IgD-negative memory B cell (primary cell): ENCODE measurements around the gene KCNK7. TPM values are rescaled to one million over a fixed set of nuclear protein-coding genes. Genes with fewer than 3 reads are reported as not detected.
A peak's percentile ranks its signal among the peaks of the same experiment; 100 is the strongest.

Experiments used
- H3K27ac Mint-ChIP-seq, 3 donors: one replicate each; pipeline ENCODE4 v1.8.0; 2020 to 2022; ENCODE audit warnings: mild to moderate bottlenecking in 3 of 3, mixed read lengths in 3 of 3, moderate library complexity in 1 of 3
- H3K27me3 Mint-ChIP-seq: one replicate; pipeline ENCODE4 v1.8.0; 2021; ENCODE audit warnings: mixed read lengths
- H3K36me3 Mint-ChIP-seq: one replicate; pipeline ENCODE4 v1.8.0; 2020; ENCODE audit warnings: mild to moderate bottlenecking, mixed read lengths
- H3K4me1 Mint-ChIP-seq, 3 donors: one replicate each; pipeline ENCODE4 v1.8.0; 2020 to 2022; ENCODE audit warnings: mixed read lengths in 3 of 3, mild to moderate bottlenecking in 1 of 3
- H3K4me3 Mint-ChIP-seq, 4 donors: one replicate each; pipeline ENCODE4 v1.8.0; 2020 to 2022; ENCODE audit warnings: mild to moderate bottlenecking in 4 of 4, mixed read lengths in 4 of 4, moderate library complexity in 3 of 4
- H3K9me3 Mint-ChIP-seq, 3 donors: one replicate each; pipeline ENCODE4 v1.8.0; 2020 to 2021; ENCODE audit warnings: mixed read lengths in 3 of 3, mild to moderate bottlenecking in 1 of 3
- polyA plus RNA-seq: library from polyadenylated mRNA; unstranded; fragments of 300-500 nt; fragmentation: Illumina TruSeq; gene quantifications from one replicate; pipeline ENCODE4 v1.2.3, GENCODE V29; 2021

Gene KCNK7
- polyA plus RNA-seq, 1 donor from 2014 or later, result not detected

GRCh38 chr11:65578667-65579066, 16.9 kb downstream of the KCNK7 start:
- H3K27me3 Mint-ChIP-seq, result peaks cover 2% of the 10 kb centered on the region
- H3K36me3 Mint-ChIP-seq, result no peaks in the 10 kb centered on the region
- H3K4me3 Mint-ChIP-seq, result peak overlapping the region in 3 of 4 donors; percentile 45 to 97 (median 68)
- H3K4me1 Mint-ChIP-seq, result peaks cover 10 to 32% (median 18%) of the 10 kb centered on the region in 3 donors
- peak overlapping the region; percentile 92 to 99 (median 97) for H3K27ac Mint-ChIP-seq
- no peaks in the 10 kb centered on the region for H3K9me3 Mint-ChIP-seq

- peak overlapping the region; percentile 92 to 99 (median 97) for H3K27ac Mint-ChIP-seq
- H3K4me3 Mint-ChIP-seq, result peak overlapping the region; percentile 68 to 97 (median 89)
- H3K9me3 Mint-ChIP-seq, result no peaks in the 10 kb centered on the region
- H3K36me3 Mint-ChIP-seq, result no peaks in the 10 kb centered on the region
- peaks cover 2% of the 10 kb centered on the region for H3K27me3 Mint-ChIP-seq
- peaks cover 10 to 33% (median 18%) of the 10 kb centered on the region in 3 donors for H3K4me1 Mint-ChIP-seq
These were observed 17.5 kb downstream of the KCNK7 start for GRCh38 chr11:65578134-65578533.

GRCh38 chr11:65577756-65578109, 17.9 kb downstream of the KCNK7 start:
- H3K27ac Mint-ChIP-seq, result peak overlapping the region; percentile 92 to 99 (median 97)
- H3K4me3 Mint-ChIP-seq, result peak overlapping the region; percentile 86 to 97 (median 94)
- H3K9me3 Mint-ChIP-seq, result no peaks in the 10 kb centered on the region
- peaks cover 12 to 31% (median 18%) of the 10 kb centered on the region in 3 donors for H3K4me1 Mint-ChIP-seq
- no peaks in the 10 kb centered on the region for H3K36me3 Mint-ChIP-seq
- H3K27me3 Mint-ChIP-seq, result peaks cover 2% of the 10 kb centered on the region

GRCh38 chr11:65576867-65577755, 18.5 kb downstream of the KCNK7 start:
- Mint-ChIP-seq H3K27ac (peak overlapping the region; percentile 92 to 99 (median 97)), H3K4me1 (peaks cover 13 to 29% (median 19%) of the 10 kb centered on the region in 3 donors), H3K27me3 (peaks cover 2% of the 10 kb centered on the region), H3K36me3 (no peaks in the 10 kb centered on the region), H3K4me3 (peak overlapping the region; percentile 92 to 97 (median 95)), H3K9me3 (no peaks in the 10 kb centered on the region)

- H3K27me3 Mint-ChIP-seq, result peaks cover 2% of the 10 kb centered on the region
- H3K9me3 Mint-ChIP-seq, result no peaks in the 10 kb centered on the region
- peaks cover 21 to 36% (median 26%) of the 10 kb centered on the region in 3 donors for H3K4me1 Mint-ChIP-seq
- H3K27ac Mint-ChIP-seq, result peak overlapping the region; percentile 92 to 99 (median 97)
- H3K4me3 Mint-ChIP-seq, result peak overlapping the region; percentile 92 to 97 (median 95)
- H3K36me3 Mint-ChIP-seq, result no peaks in the 10 kb centered on the region
These were observed 19.3 kb downstream of the KCNK7 start for GRCh38 chr11:65576232-65576866.

GRCh38 chr11:65575568-65576231, 19.9 kb downstream of the KCNK7 start, which contains the start of gene EHBP1L1:
Gene EHBP1L1 (plus strand): TSS chr11:65576053. CDS start chr11:65576303, 250 bp downstream.
- Mint-ChIP-seq H3K9me3 (no peaks in the 10 kb centered on the region), H3K4me1 (peaks cover 23 to 36% (median 26%) of the 10 kb centered on the region in 3 donors), H3K27me3 (peaks cover 2% of the 10 kb centered on the region), H3K36me3 (no peaks in the 10 kb centered on the region), H3K27ac (peak within 1 kb of the TSS; percentile 95 to 100 (median 99)), H3K4me3 (peak within 1 kb of the TSS; percentile 92 to 98 (median 98))

- H3K4me3 Mint-ChIP-seq, result peak overlapping the region; percentile 92 to 98 (median 98)
- H3K4me1 Mint-ChIP-seq, result peaks cover 26 to 42% (median 27%) of the 10 kb centered on the region in 3 donors
- no peaks in the 10 kb centered on the region for H3K9me3 Mint-ChIP-seq
- H3K27ac Mint-ChIP-seq, result peak overlapping the region; percentile 95 to 100 (median 99)
- peaks cover 2% of the 10 kb centered on the region for H3K27me3 Mint-ChIP-seq
- no peaks in the 10 kb centered on the region for H3K36me3 Mint-ChIP-seq
These were observed 20.6 kb downstream of the KCNK7 start for GRCh38 chr11:65574811-65575567.

- H3K4me3 Mint-ChIP-seq, result peak overlapping the region; percentile 92 to 98 (median 98)
- H3K36me3 Mint-ChIP-seq, result no peaks in the 10 kb centered on the region
- peaks cover 26 to 49% (median 31%) of the 10 kb centered on the region in 3 donors for H3K4me1 Mint-ChIP-seq
- H3K27me3 Mint-ChIP-seq, result peaks cover 2% of the 10 kb centered on the region
- H3K9me3 Mint-ChIP-seq, result no peaks in the 10 kb centered on the region
- peak overlapping the region; percentile 97 to 100 (median 99) for H3K27ac Mint-ChIP-seq
These were observed 21.3 kb downstream of the KCNK7 start for GRCh38 chr11:65574109-65574810.

GRCh38 chr11:65573391-65574079, 22.1 kb downstream of the KCNK7 start:
- H3K27ac Mint-ChIP-seq, result peak overlapping the region; percentile 97 to 100 (median 99)
- H3K9me3 Mint-ChIP-seq, result no peaks in the 10 kb centered on the region
- H3K4me1 Mint-ChIP-seq, result peaks cover 30 to 52% (median 37%) of the 10 kb centered on the region in 3 donors
- peak overlapping the region; percentile 92 to 98 (median 97) for H3K4me3 Mint-ChIP-seq
- H3K27me3 Mint-ChIP-seq, result peaks cover 2% of the 10 kb centered on the region
- H3K36me3 Mint-ChIP-seq, result no peaks in the 10 kb centered on the region

- H3K4me3 Mint-ChIP-seq, result peak within 1 kb of the TSS; percentile 97 to 99 (median 98)
- peak within 1 kb of the TSS; percentile 95 to 100 (median 97) for H3K27ac Mint-ChIP-seq
- H3K9me3 Mint-ChIP-seq, result no peaks in the 10 kb centered on the region
- H3K4me1 Mint-ChIP-seq, result peaks cover 28 to 49% (median 32%) of the 10 kb centered on the region in 3 donors
- no peaks in the 10 kb centered on the region for H3K36me3 Mint-ChIP-seq
- peaks cover 2% of the 10 kb centered on the region for H3K27me3 Mint-ChIP-seq
These were observed 23.1 kb downstream of the KCNK7 start, which contains the start of gene FAM89B for GRCh38 chr11:65572356-65573051. Gene FAM89B (plus strand): TSS chr11:65572538. CDS start chr11:65572670, 132 bp downstream.

- H3K9me3 Mint-ChIP-seq, result no peaks in the 10 kb centered on the region
- peaks cover 30 to 47% (median 30%) of the 10 kb centered on the region in 3 donors for H3K4me1 Mint-ChIP-seq
- H3K4me3 Mint-ChIP-seq, result peak overlapping the region; percentile 93 to 99 (median 96)
- no peaks in the 10 kb centered on the region for H3K36me3 Mint-ChIP-seq
- peaks cover 2% of the 10 kb centered on the region for H3K27me3 Mint-ChIP-seq
- H3K27ac Mint-ChIP-seq, result peak overlapping the region; percentile 94 to 100 (median 95)
These were observed 23.7 kb downstream of the KCNK7 start for GRCh38 chr11:65571940-65572339.

- no peaks in the 10 kb centered on the region for H3K36me3 Mint-ChIP-seq
These were observed 24.2 kb downstream of the KCNK7 start for GRCh38 chr11:65571420-65571819.

More at GRCh38 chr11:65571420-65571819, 24.2 kb downstream of the KCNK7 start:
- H3K4me1 Mint-ChIP-seq, result peaks cover 28 to 44% (median 33%) of the 10 kb centered on the region in 3 donors
- H3K9me3 Mint-ChIP-seq, result no peaks in the 10 kb centered on the region
- H3K27me3 Mint-ChIP-seq, result peaks cover 2% of the 10 kb centered on the region
- H3K27ac Mint-ChIP-seq, result peak overlapping the region; percentile 95 to 100 (median 99)
- H3K4me3 Mint-ChIP-seq, result peak overlapping the region; percentile 93 to 99 (median 96)
